GM19193 (cell line): ENCODE measurements around the gene MAGI2.

Experiments
- POLR2A ChIP-seq: IDR thresholded peaks from 4 replicates; pipeline ENCODE4 v1.6.1; 2011; ENCODE audit not compliant: insufficient read depth, insufficient read length; ENCODE audit errors: extremely low read depth

Gene MAGI2

GRCh38 chr7:78038465-78039080 is 1414.9 kb downstream of the MAGI2 start:
- no peak for TF ChIP-seq POLR2A

GRCh38 chr7:78037603-78038002 is 1415.9 kb downstream of the MAGI2 start:
- no peak for TF ChIP-seq POLR2A

- TF ChIP-seq POLR2A = no peak
Observed at GRCh38 chr7:78033410-78033809, 1420.1 kb downstream of the MAGI2 start.

- TF ChIP-seq POLR2A = no peak
Observed at GRCh38 chr7:78026492-78026891, 1427.0 kb downstream of the MAGI2 start.

GRCh38 chr7:78024591-78024990 is 1428.9 kb downstream of the MAGI2 start:
- TF ChIP-seq POLR2A = no peak

- TF ChIP-seq POLR2A = no peak
Observed at GRCh38 chr7:78023191-78023590, 1430.3 kb downstream of the MAGI2 start.

GRCh38 chr7:78022165-78022564 is 1431.3 kb downstream of the MAGI2 start:
- TF ChIP-seq POLR2A = no peak

GRCh38 chr7:78020874-78021249 is 1432.6 kb downstream of the MAGI2 start:
- no peak for TF ChIP-seq POLR2A

GRCh38 chr7:78020136-78020873 is 1433.2 kb downstream of the MAGI2 start:
- TF ChIP-seq POLR2A = no peak

- no peak for TF ChIP-seq POLR2A
Observed at GRCh38 chr7:78019447-78020135, 1433.9 kb downstream of the MAGI2 start.

GRCh38 chr7:78018641-78019446 is 1434.6 kb downstream of the MAGI2 start:
- TF ChIP-seq POLR2A = no peak

GRCh38 chr7:78017591-78018100 is 1435.8 kb downstream of the MAGI2 start:
- TF ChIP-seq POLR2A = no peak

- no peak for TF ChIP-seq POLR2A
Observed at GRCh38 chr7:78015574-78016260, 1437.8 kb downstream of the MAGI2 start.

- no peak for TF ChIP-seq POLR2A
Observed at GRCh38 chr7:78014401-78014800, 1439.1 kb downstream of the MAGI2 start.
